ENCODE data around the gene MIB2. TPM values are rescaled to one million over a fixed set of nuclear protein-coding genes. Genes with fewer than 3 reads are reported as not detected.

Gene MIB2
- total RNA-seq, 3 donors from 2014 or later (not counting 1 experiment from before 2014, with no cell fraction given) = 44.9 to 54.1 (median 46.0) TPM

DNA sequence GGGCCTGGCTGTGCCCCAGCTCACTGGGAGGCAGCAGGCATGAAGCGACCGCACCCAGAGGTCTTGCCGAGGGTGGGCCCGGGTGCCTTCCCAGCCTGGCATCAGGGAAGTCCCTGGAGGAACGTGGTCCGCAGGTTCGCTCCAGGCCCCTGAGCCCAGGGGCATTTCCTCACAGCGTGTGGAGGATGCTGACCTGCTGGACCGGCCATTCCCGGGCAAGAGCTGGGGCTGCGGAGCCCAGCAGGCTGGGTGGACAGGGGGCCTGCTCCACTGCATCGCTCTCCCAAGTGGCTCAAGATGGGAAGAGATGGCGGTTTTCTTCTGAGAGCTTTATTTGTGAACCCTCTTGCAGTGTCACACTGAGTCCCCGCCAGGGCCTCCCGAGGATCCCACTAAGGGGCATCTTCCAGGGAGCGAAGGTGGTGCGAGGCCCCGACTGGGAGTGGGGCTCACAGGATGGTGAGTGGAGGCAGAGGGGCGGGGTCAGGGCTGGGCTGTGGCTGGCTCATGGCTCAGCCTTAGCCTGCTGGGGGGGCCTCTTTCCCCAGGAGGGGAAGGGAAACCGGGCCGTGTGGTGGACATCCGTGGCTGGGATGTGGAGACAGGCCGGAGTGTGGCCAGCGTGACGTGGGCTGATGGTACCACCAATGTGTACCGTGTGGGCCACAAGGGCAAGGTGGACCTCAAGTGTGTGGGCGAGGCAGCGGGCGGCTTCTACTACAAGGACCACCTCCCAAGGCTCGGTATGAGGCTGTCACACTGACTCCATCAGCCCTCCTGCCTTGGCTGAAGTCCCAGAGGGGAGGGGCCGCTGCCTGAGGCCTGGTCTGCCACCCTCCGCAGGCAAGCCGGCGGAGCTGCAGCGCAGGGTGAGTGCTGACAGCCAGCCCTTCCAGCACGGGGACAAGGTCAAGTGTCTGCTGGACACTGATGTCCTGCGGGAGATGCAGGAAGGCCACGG, 9.4 kb downstream of the MIB2 start:
- Mint-ChIP-seq H3K27ac (peak overlapping the region in 1 of 2 donors; percentile 47), H3K36me3 (no peaks in the 10 kb centered on the region), H3K27me3 (ENCODE audit: low read depth in 2 of 2) (no peaks in the 10 kb centered on the region), H3K4me3 (peak overlapping the region; percentile 25), H3K9me3 (no peaks in the 10 kb centered on the region), H3K4me1 (peaks cover 8 to 30% of the 10 kb centered on the region in 2 donors)
- no peak overlapping the region for H3K4me3 ChIP-seq (ENCODE audit: low read length)
- no peaks in the 10 kb centered on the region for H3K36me3 ChIP-seq (ENCODE audit: control insufficient read depth, insufficient read depth, low read length)
- DNase-seq = no peak
- TF ChIP-seq, protein P1, sequence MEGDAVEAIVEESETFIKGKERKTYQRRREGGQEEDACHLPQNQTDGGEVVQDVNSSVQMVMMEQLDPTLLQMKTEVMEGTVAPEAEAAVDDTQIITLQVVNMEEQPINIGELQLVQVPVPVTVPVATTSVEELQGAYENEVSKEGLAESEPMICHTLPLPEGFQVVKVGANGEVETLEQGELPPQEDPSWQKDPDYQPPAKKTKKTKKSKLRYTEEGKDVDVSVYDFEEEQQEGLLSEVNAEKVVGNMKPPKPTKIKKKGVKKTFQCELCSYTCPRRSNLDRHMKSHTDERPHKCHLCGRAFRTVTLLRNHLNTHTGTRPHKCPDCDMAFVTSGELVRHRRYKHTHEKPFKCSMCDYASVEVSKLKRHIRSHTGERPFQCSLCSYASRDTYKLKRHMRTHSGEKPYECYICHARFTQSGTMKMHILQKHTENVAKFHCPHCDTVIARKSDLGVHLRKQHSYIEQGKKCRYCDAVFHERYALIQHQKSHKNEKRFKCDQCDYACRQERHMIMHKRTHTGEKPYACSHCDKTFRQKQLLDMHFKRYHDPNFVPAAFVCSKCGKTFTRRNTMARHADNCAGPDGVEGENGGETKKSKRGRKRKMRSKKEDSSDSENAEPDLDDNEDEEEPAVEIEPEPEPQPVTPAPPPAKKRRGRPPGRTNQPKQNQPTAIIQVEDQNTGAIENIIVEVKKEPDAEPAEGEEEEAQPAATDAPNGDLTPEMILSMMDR (IDR thresholded peaks at IDR 0.05) = no peak
- peaks cover 50% of the 10 kb centered on the region for H3K4me1 ChIP-seq (ENCODE audit: control insufficient read depth, insufficient read depth, low read length)
- no peaks in the 10 kb centered on the region for H3K9me3 ChIP-seq (ENCODE audit: control insufficient read depth, insufficient read depth, low read length)
- H3K27ac ChIP-seq (ENCODE audit: low read length) = no peak overlapping the region
- intact Hi-C loops (cut with micrococcal nuclease) = no loop called here
- ATAC-seq = no peak
- WGBS (ENCODE audit: insufficient coverage) = 87% methylated on average over 38 of the region's 38 CpGs
- no peaks in the 10 kb centered on the region for H3K27me3 ChIP-seq (ENCODE audit: control insufficient read depth, insufficient read depth, low read length)

DNA sequence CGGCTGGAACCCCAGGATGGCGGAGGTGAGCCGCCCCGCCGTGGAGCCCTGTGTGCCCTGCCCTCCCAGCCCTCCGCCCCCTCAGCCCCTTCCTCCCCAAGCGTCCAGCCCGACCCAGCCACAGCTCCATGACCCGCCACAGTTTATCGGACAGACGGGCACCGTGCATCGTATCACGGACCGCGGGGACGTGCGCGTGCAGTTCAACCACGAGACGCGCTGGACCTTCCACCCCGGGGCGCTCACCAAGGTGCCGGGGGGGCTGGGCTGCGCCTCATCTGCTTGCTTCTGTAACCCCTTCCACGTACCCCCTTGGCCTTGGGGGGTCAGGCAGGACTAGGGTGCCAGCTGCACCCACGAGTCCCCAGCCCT, 10.1 kb downstream of the MIB2 start:
- no peak overlapping the region for H3K27ac ChIP-seq (ENCODE audit: low read length)
- no peak for DNase-seq
- H3K36me3 Mint-ChIP-seq = no peaks in the 10 kb centered on the region
- no peaks in the 10 kb centered on the region for H3K9me3 Mint-ChIP-seq
- H3K4me3 Mint-ChIP-seq = no peak overlapping the region
- no peaks in the 10 kb centered on the region for H3K36me3 ChIP-seq (ENCODE audit: control insufficient read depth, insufficient read depth, low read length)
- no peak for ATAC-seq
- peaks cover 53% of the 10 kb centered on the region for H3K4me1 ChIP-seq (ENCODE audit: control insufficient read depth, insufficient read depth, low read length)
- intact Hi-C loops (cut with micrococcal nuclease) = no loop called here
- H3K27ac Mint-ChIP-seq = peak overlapping the region in 1 of 2 donors; percentile 47
- H3K27me3 Mint-ChIP-seq (ENCODE audit: low read depth in 2 of 2) = no peaks in the 10 kb centered on the region
- no peak overlapping the region for H3K4me3 ChIP-seq (ENCODE audit: low read length)
- TF ChIP-seq, protein P1 (IDR thresholded peaks at IDR 0.05) = no peak
- 90% methylated on average over 28 of the region's 28 CpGs for WGBS (ENCODE audit: insufficient coverage)
- no peaks in the 10 kb centered on the region for H3K9me3 ChIP-seq (ENCODE audit: control insufficient read depth, insufficient read depth, low read length)
- no peaks in the 10 kb centered on the region for H3K27me3 ChIP-seq (ENCODE audit: control insufficient read depth, insufficient read depth, low read length)
- H3K4me1 Mint-ChIP-seq = peaks cover 11 to 37% of the 10 kb centered on the region in 2 donors

DNA sequence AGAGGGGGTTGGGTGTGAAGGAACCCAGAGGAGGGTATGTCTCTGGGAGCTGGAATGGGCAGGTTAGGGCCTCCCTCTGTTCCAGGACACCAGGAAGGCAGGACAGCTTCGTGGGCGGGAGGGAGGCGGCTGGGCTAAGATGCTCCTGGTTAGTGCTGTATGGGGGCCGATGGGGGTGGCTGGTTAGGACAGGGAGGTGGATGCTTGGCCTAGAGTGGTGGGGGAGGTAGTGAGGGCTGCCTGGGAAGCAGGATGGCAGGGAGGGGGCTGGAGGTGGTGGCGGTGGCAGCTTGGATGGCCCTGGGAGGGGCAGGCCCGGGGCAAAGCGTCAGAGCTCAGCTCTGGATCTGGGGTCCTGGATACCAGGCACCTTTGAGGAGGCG, 10.5 kb downstream of the MIB2 start:
- 91% methylated on average over 8 of the region's 8 CpGs for WGBS (ENCODE audit: insufficient coverage)
- intact Hi-C loops (cut with micrococcal nuclease) = no loop called here
- Mint-ChIP-seq H3K4me3 (no peak overlapping the region), H3K9me3 (no peaks in the 10 kb centered on the region), H3K27ac (peak overlapping the region in 1 of 2 donors; percentile 36), H3K27me3 (ENCODE audit: low read depth in 2 of 2) (no peaks in the 10 kb centered on the region), H3K4me1 (peaks cover 13 to 38% of the 10 kb centered on the region in 2 donors), H3K36me3 (no peaks in the 10 kb centered on the region)
- no peaks in the 10 kb centered on the region for H3K36me3 ChIP-seq (ENCODE audit: control insufficient read depth, insufficient read depth, low read length)
- no peaks in the 10 kb centered on the region for H3K9me3 ChIP-seq (ENCODE audit: control insufficient read depth, insufficient read depth, low read length)
- H3K27ac ChIP-seq (ENCODE audit: low read length) = no peak overlapping the region
- no peak for ATAC-seq
- TF ChIP-seq, protein P1 (IDR thresholded peaks at IDR 0.05) = no peak
- peaks cover 53% of the 10 kb centered on the region for H3K4me1 ChIP-seq (ENCODE audit: control insufficient read depth, insufficient read depth, low read length)
- no peak for DNase-seq
- no peak overlapping the region for H3K4me3 ChIP-seq (ENCODE audit: low read length)
- H3K27me3 ChIP-seq (ENCODE audit: control insufficient read depth, insufficient read depth, low read length) = no peaks in the 10 kb centered on the region

All from natural killer cell (primary cell).